Measurements from ENCODE around the gene BIN1.

GRCh38 chr2:127092901-127093516 is 13.9 kb downstream of the BIN1 start:
- no peak for TF ChIP-seq CTCF (IDR thresholded peaks at IDR 0.05)
- TF ChIP-seq POLR2A (IDR thresholded peaks at IDR 0.05) = no peak
- no peak for TF ChIP-seq EP300 (IDR thresholded peaks at IDR 0.05)
